Thymus (tissue), 11 donors: ENCODE data around the gene LRP10. TPM values are rescaled to one million over a fixed set of nuclear protein-coding genes. Genes with fewer than 3 reads are reported as not detected.

Source experiments
- DNase-seq, 9 donors: peaks; one replicate each; pipeline ENCODE4 v3.0.0-alpha.2; 2013; ENCODE audit warnings: low spot score in 9 of 9, low read depth in 6 of 9, missing footprints in 1 of 9
- H3K27ac ChIP-seq, 2 donors: one replicate each; pipeline ENCODE4 v1.5.1; 2013; ENCODE audit warnings: control low read depth in 1 of 2, low read depth in 1 of 2, low read length in 1 of 2, mild to moderate bottlenecking in 1 of 2, moderate library complexity in 1 of 2
- H3K27me3 ChIP-seq, 2 donors: one replicate each; pipeline ENCODE4 v1.5.1; 2013; ENCODE audit warnings: low read length in 1 of 2; ENCODE audit not compliant: control insufficient read depth in 2 of 2, insufficient read depth in 1 of 2
- H3K36me3 ChIP-seq, 2 donors: one replicate each; pipeline ENCODE4 v1.5.1; 2013; ENCODE audit warnings: low read length in 1 of 2, mild to moderate bottlenecking in 1 of 2, moderate library complexity in 1 of 2; ENCODE audit not compliant: control insufficient read depth in 2 of 2, insufficient read depth in 2 of 2
- H3K4me1 ChIP-seq, 2 donors: one replicate each; pipeline ENCODE4 v1.5.1; 2013; ENCODE audit warnings: low read length in 2 of 2; ENCODE audit not compliant: control insufficient read depth in 2 of 2, insufficient read depth in 2 of 2
- H3K4me3 ChIP-seq, 2 donors: one replicate each; pipeline ENCODE4 v1.5.1; 2013; ENCODE audit warnings: low read length in 2 of 2, control low read depth in 1 of 2, mild to moderate bottlenecking in 1 of 2
- H3K9me3 ChIP-seq, 2 donors: one replicate each; pipeline ENCODE4 v1.5.1; 2013; ENCODE audit warnings: low read length in 1 of 2, mild to moderate bottlenecking in 1 of 2; ENCODE audit not compliant: control insufficient read depth in 2 of 2, insufficient read depth in 1 of 2
- WGBS: extraction: QIAGEN DNeasy Blood & Tissue Kit; methylation state at CpG from one replicate; pipeline ENCODE4 v1.1.7; 2013; 5-methylcytosine and 5-hydroxymethylcytosine counted together
- polyA plus RNA-seq: library from polyadenylated mRNA; stranded (reverse); fragments of 200-250 nt; gene quantifications from one replicate; pipeline ENCODE4 v1.2.3, GENCODE V29; 2013
- total RNA-seq: library from RNA; stranded (reverse); fragments of 120-200 nt; gene quantifications from one replicate; pipeline ENCODE4 v1.2.4, GENCODE V29; 2013
- donor health status: healthy.

Gene LRP10
- total and polyA plus RNA-seq, 2 donors: 11.4 to 18.6 TPM

GRCh38 chr14:22898302-22899090 is 27.0 kb downstream of the LRP10 start:
- Histone ChIP-seq H3K9me3 (no peaks in the 10 kb centered on the region), H3K27ac (no peak overlapping the region), H3K4me3 (no peak overlapping the region), H3K36me3 (peaks cover 29 to 53% of the 10 kb centered on the region in 2 donors), H3K27me3 (no peaks in the 10 kb centered on the region), H3K4me1 (peaks cover 0 to 3% of the 10 kb centered on the region in 2 donors)
- WGBS: 92% methylated on average over 8 of the region's 8 CpGs
- DNase-seq: no peak

- WGBS: 92% methylated on average over 3 of the region's 3 CpGs
- peaks cover 47 to 67% of the 10 kb centered on the region in 2 donors for H3K36me3 ChIP-seq
- H3K27me3 ChIP-seq: no peaks in the 10 kb centered on the region
- peak in 7 of 9 donors; percentile 58 to 86 (median 70) for DNase-seq
- no peaks in the 10 kb centered on the region for H3K9me3 ChIP-seq
- no peak overlapping the region for H3K27ac ChIP-seq
- no peak overlapping the region for H3K4me3 ChIP-seq
- peaks cover 0 to 3% of the 10 kb centered on the region in 2 donors for H3K4me1 ChIP-seq
Observed at GRCh38 chr14:22900081-22900799, 28.7 kb downstream of the LRP10 start.

DNA sequence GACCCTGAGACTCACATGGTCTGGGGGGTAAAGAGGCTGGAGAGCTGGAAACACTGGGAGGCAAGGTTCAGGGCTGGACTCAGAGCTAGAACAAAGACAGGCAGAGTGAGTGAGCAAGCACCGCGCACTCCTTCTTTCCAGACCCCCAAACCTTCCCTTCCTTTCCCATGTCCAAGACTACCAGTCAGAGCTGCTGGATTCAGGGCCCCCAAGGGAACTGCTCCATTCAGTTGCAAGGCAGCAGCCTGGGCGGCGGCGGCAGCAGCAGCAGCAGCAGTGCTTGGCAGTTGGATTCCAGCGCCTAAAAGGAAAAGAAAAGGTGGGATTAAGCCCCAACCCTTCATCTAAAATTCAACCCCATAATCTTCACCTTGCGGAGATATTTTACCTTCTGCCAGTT is 30.3 kb downstream of the LRP10 start:
- WGBS: 98% methylated on average over 7 of the region's 7 CpGs
- Histone ChIP-seq H3K27ac (no peak overlapping the region), H3K4me1 (peaks cover 0 to 3% of the 10 kb centered on the region in 2 donors), H3K9me3 (no peaks in the 10 kb centered on the region), H3K36me3 (peaks cover 61 to 79% of the 10 kb centered on the region in 2 donors), H3K27me3 (no peaks in the 10 kb centered on the region), H3K4me3 (no peak overlapping the region)
- no peak for DNase-seq

- Histone ChIP-seq H3K4me1 (peaks cover 0 to 3% of the 10 kb centered on the region in 2 donors), H3K9me3 (no peaks in the 10 kb centered on the region), H3K4me3 (no peak overlapping the region), H3K36me3 (peaks cover 70 to 89% of the 10 kb centered on the region in 2 donors), H3K27ac (no peak overlapping the region), H3K27me3 (no peaks in the 10 kb centered on the region)
- 95% methylated on average over 2 of the region's 2 CpGs for WGBS
- no peak for DNase-seq
Observed at GRCh38 chr14:22903742-22904087, 32.2 kb downstream of the LRP10 start.

DNA sequence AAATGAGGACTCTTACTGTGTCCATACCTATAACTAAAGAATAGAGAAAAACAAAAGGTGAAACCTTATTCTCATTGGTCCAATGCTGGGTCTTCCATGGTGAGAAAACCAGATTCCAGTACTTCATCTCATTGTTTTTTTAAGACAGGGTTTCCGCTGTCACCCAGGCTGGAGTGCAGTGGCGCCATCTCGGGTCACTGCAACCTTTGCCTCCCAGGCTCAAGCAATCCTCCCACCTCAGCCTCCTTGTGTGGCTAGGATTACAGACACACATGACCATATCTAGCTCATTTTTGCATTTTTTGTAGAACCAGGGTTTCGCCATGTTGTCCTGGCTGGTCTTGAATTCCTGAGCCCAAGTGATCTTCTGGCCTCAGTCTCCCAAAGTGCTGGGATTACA is 34.1 kb downstream of the LRP10 start:
- H3K27ac ChIP-seq: no peak overlapping the region
- DNase-seq: no peak
- no peaks in the 10 kb centered on the region for H3K4me1 ChIP-seq
- peaks cover 87 to 94% of the 10 kb centered on the region in 2 donors for H3K36me3 ChIP-seq
- H3K9me3 ChIP-seq: no peaks in the 10 kb centered on the region
- no peaks in the 10 kb centered on the region for H3K27me3 ChIP-seq
- 98% methylated on average over 4 of the region's 4 CpGs for WGBS
- no peak overlapping the region for H3K4me3 ChIP-seq

- DNase-seq: no peak
- 99% methylated on average over 20 of the region's 20 CpGs for WGBS
- Histone ChIP-seq H3K36me3 (peaks cover 87 to 93% of the 10 kb centered on the region in 2 donors), H3K9me3 (no peaks in the 10 kb centered on the region), H3K4me1 (no peaks in the 10 kb centered on the region), H3K4me3 (no peak overlapping the region), H3K27ac (no peak overlapping the region), H3K27me3 (no peaks in the 10 kb centered on the region)
Observed at GRCh38 chr14:22906073-22906472, 34.5 kb downstream of the LRP10 start.

DNA sequence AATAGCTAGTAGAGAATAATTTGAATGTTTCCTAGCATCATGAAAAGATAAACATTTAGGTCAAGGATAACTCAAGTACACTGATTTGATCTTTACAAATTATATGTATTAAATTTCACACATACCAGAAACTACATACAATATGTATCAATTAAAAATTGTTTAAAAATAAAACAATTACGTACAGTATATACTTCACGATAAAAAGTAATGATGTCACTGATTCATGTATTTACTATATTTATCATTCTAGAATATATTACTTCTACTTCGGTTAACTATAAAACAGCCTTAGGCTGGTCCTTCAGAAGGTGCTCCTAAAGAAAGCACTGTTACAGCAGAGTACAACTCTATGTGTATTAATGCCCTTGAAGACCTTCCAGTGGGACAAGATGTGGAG is 35.9 kb downstream of the LRP10 start:
- H3K4me1 ChIP-seq: no peaks in the 10 kb centered on the region
- 97% methylated on average over 3 of the region's 3 CpGs for WGBS
- H3K9me3 ChIP-seq: no peaks in the 10 kb centered on the region
- H3K27ac ChIP-seq: no peak overlapping the region
- peaks cover 74 to 90% of the 10 kb centered on the region in 2 donors for H3K36me3 ChIP-seq
- no peak for DNase-seq
- H3K27me3 ChIP-seq: no peaks in the 10 kb centered on the region
- H3K4me3 ChIP-seq: no peak overlapping the region

GRCh38 chr14:22908601-22909000 is 37.1 kb downstream of the LRP10 start:
- no peak overlapping the region for H3K4me3 ChIP-seq
- no peaks in the 10 kb centered on the region for H3K4me1 ChIP-seq
- no peak for DNase-seq
- H3K36me3 ChIP-seq: peaks cover 65 to 80% of the 10 kb centered on the region in 2 donors
- peak overlapping the region in 1 of 2 donors; percentile 31 for H3K27ac ChIP-seq
- H3K9me3 ChIP-seq: no peaks in the 10 kb centered on the region
- H3K27me3 ChIP-seq: no peaks in the 10 kb centered on the region
- 96% methylated on average over 8 of the region's 8 CpGs for WGBS

DNA sequence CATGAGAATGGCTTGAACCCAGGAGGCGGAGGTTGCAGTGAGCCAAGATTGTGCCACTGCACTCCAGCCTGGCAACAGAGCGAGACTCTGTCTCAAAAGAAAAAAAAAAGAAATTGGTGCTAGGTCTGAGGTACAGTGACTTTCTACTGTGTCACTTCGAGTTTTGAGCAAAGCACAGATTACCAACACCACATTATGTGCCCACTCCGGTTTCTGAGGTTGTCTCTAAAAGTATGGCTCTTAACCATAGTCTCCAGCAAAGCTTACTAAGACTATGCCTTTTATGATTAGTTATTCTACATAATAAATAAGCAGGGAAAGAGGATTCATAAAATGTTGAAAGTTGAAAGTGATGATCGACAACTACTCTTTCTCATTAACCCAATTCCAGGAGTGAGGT is 39.4 kb downstream of the LRP10 start:
- no peak for DNase-seq
- Histone ChIP-seq H3K4me1 (no peaks in the 10 kb centered on the region), H3K27ac (no peak overlapping the region), H3K36me3 (peaks cover 45 to 64% of the 10 kb centered on the region in 2 donors), H3K27me3 (no peaks in the 10 kb centered on the region), H3K9me3 (no peaks in the 10 kb centered on the region), H3K4me3 (no peak overlapping the region)
- 98% methylated on average over 5 of the region's 5 CpGs for WGBS
